IPS-15b (cell line): ENCODE results near the gene ALPI.
"Not testable (repeated sequence)": the region's sequence is repeated elsewhere in the genome, so short reads cannot be mapped to it uniquely, and the experiment has no call there.

Experiments
- H3K27me3 ChIP-seq: one replicate; pipeline ENCODE4 v1.6.1; 2013; ENCODE audit warnings: low read length; ENCODE audit not compliant: control insufficient read depth, insufficient read depth
- H3K36me3 ChIP-seq: one replicate; pipeline ENCODE4 v1.6.1; 2013; ENCODE audit warnings: low read length; ENCODE audit not compliant: control insufficient read depth, insufficient read depth
- H3K4me1 ChIP-seq: one replicate; pipeline ENCODE4 v1.6.1; 2013; ENCODE audit warnings: mild to moderate bottlenecking, low read length; ENCODE audit not compliant: control insufficient read depth, insufficient read depth
- H3K4me3 ChIP-seq: one replicate; pipeline ENCODE4 v1.5.1; 2013; ENCODE audit warnings: low read depth, low read length
- H3K9ac ChIP-seq: one replicate; pipeline ENCODE4 v1.6.1; 2013; ENCODE audit warnings: low read depth, mild to moderate bottlenecking, low read length
- H3K9me3 ChIP-seq: one replicate; pipeline ENCODE4 v1.6.1; 2013; ENCODE audit warnings: mild to moderate bottlenecking, low read length; ENCODE audit not compliant: control insufficient read depth, insufficient read depth

The ALPI gene

GRCh38 chr2:232455426-232456255 is at the start of gene ALPI:
ALPI (plus strand) TSS chr2:232456153; CDS start chr2:232456200, 47 bp downstream.
- H3K9me3 ChIP-seq = no peaks in the 10 kb centered on the region
- no peaks in the 10 kb centered on the region for H3K4me1 ChIP-seq
- H3K9ac ChIP-seq = no peak within 1 kb of the TSS
- no peaks in the 10 kb centered on the region for H3K36me3 ChIP-seq
- H3K4me3 ChIP-seq = no peak within 1 kb of the TSS
- no peaks in the 10 kb centered on the region for H3K27me3 ChIP-seq

DNA sequence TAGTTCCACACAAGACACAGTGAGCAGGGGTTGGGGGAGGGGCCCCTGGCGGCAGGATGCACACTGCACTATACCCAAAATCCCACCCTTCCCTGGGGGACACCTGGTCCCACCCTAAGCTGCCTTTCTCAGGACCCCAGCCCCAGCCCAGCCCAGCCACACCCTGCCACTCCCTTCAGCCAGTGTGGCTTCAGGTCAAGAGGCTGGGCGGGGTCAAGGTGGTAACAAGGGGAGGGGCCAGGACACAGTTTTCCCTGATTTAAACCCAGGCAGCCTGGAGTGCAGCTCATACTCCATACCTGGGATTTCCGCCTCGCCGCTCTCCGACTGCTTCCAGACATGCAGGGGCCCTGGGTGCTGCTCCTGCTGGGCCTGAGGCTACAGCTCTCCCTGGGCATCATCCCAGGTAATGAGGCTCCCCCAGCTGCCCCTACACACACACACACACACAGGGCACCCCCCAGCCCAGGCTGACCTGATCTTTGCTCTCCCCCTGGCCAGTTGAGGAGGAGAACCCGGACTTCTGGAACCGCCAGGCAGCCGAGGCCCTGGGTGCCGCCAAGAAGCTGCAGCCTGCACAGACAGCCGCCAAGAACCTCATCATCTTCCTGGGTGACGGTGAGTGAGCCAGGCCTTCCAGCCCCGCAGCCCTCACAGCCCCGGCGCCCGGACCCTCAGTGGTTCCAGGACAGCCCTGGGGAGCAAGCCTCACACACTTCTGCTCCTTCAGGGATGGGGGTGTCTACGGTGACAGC is 49.2 kb upstream of the ALPI start, which contains the start of gene ALPG:
Gene ALPG, plus strand, starts transcription at position 289 of the 755 bp plus-strand sequence. Its CDS starts 51 bp downstream, at position 340.
- H3K9me3 ChIP-seq = no peaks in the 10 kb centered on the region
- peaks cover 22% of the 10 kb centered on the region for H3K36me3 ChIP-seq
- H3K27me3 ChIP-seq = no peaks in the 10 kb centered on the region
- no peak within 1 kb of the TSS for H3K4me3 ChIP-seq
- no peaks in the 10 kb centered on the region for H3K4me1 ChIP-seq
- H3K9ac ChIP-seq = no peak within 1 kb of the TSS

DNA sequence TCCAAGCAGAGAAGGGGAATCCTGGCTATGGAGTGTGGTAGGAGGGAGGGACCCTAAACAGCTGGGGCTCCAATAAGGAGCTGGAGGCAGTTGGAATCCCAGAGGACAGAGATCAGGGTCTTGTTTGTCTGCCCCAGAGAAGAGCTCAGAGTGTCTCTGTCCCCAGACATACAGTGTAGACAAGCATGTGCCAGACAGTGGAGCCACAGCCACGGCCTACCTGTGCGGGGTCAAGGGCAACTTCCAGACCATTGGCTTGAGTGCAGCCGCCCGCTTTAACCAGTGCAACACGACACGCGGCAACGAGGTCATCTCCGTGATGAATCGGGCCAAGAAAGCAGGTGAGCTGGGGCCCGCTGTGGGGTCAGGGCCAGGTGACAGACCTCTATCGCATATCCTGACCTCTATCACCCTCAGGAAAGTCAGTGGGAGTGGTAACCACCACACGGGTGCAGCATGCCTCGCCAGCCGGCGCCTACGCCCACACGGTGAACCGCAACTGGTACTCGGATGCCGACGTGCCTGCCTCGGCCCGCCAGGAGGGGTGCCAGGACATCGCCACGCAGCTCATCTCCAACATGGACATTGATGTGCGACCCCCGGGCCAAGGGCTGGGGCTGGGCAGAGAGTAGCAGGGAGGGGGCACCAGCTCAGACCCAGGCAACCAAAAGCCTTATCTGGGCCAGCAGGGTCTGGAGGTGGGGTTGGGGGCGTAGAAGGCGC is 48.4 kb upstream of the ALPI start:
- H3K4me3 ChIP-seq, H3K4me1 ChIP-seq, H3K27me3 ChIP-seq: not testable (repeated sequence)

GRCh38 chr2:232408269-232408668 is 47.7 kb upstream of the ALPI start:
- not testable (repeated sequence) for H3K27me3 ChIP-seq, H3K4me3 ChIP-seq, H3K4me1 ChIP-seq, H3K9me3 ChIP-seq, H3K9ac ChIP-seq
- peaks cover 19% of the 10 kb centered on the region for H3K36me3 ChIP-seq

More for the DNA sequence above, 48.4 kb upstream of the ALPI start:
- not testable (repeated sequence) for H3K9me3 ChIP-seq, H3K9ac ChIP-seq
- peaks cover 22% of the 10 kb centered on the region for H3K36me3 ChIP-seq

DNA sequence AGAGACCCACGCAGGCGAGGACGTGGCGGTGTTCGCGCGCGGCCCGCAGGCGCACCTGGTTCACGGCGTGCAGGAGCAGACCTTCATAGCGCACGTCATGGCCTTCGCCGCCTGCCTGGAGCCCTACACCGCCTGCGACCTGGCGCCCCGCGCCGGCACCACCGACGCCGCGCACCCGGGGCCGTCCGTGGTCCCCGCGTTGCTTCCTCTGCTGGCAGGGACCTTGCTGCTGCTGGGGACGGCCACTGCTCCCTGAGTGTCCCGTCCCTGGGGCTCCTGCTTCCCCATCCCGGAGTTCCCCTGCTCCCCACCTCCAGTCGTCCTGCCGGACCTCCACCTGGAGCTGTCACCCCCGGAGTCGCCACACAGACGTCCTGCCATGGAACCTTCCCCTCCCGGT is 46.3 kb upstream of the ALPI start:
- H3K9ac ChIP-seq, H3K4me3 ChIP-seq, H3K27me3 ChIP-seq, H3K9me3 ChIP-seq, H3K4me1 ChIP-seq: not testable (repeated sequence)
- peaks cover 19% of the 10 kb centered on the region for H3K36me3 ChIP-seq

DNA sequence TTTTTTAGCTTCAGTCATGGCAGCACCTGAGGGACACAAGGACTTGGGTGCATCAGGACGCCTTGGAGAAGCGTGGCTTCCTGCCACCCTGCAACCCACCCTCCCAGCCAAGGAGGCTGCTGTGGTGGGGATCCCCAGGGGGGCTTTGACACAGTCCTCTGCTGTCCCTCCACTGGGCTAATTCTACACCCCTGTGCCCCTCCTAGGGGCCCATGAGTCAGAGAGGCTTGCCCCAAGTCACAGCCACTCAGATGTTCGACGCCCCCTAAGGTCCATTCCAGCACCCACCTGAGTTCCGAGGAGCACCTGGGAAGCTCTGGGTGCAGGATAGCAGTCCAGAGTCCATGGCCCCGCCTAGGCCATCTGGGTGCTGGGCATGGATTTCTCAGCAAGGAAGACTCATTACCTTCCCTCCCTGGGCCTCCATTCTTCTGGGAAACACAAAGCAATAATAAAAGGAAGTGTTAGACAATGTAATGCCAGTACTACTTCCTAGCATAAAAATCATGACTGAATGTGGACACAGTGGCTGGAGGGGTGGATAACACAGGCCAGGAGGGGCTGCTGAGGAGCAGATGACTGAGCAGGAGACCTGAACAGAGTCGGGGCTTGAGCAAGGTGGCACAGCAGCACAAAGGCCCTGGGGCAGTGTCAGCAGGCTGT is 45.6 kb upstream of the ALPI start:
- Histone ChIP-seq H3K9ac (no peak overlapping the region), H3K27me3 (no peaks in the 10 kb centered on the region), H3K4me1 (no peaks in the 10 kb centered on the region), H3K36me3 (peaks cover 18% of the 10 kb centered on the region), H3K9me3 (no peaks in the 10 kb centered on the region), H3K4me3 (no peak overlapping the region)

DNA sequence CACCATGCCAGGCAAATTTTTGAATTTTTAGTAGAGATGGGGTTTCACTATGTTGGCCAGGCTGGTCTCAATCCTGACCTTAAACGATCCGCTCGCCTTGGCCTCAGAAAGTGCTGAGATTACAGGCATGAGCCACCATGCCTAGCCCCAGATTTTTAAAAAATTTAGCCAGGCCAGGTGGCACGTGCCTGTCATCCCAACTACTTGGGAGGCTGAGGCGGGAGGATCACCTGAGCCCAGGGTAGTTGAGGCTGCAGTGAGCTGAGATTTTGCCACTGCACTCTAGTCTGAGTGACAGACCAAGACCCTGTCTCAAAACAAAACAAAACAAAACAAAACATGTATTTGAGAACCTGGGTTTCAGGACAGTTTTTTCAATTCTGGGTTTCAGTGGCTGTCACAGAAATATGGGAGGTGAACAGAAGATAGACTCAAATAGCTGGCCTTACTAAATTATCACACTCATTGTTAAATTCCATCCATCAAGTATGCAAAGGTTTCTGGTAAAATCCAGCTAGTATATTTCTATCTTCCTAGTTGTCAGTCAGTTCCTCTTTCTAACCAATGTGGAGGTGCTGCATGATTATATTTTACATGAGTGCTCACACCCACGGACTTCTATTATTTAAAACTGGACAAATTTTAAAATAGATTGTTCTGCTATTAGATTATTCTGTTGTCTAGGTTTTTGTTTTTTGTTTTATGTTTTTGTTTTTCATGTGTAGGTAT is 43.9 kb upstream of the ALPI start:
- Histone ChIP-seq H3K36me3 (peaks cover 32% of the 10 kb centered on the region), H3K4me1 (no peaks in the 10 kb centered on the region), H3K4me3 (no peak overlapping the region), H3K9me3 (no peaks in the 10 kb centered on the region), H3K27me3 (no peaks in the 10 kb centered on the region), H3K9ac (no peak overlapping the region)

DNA sequence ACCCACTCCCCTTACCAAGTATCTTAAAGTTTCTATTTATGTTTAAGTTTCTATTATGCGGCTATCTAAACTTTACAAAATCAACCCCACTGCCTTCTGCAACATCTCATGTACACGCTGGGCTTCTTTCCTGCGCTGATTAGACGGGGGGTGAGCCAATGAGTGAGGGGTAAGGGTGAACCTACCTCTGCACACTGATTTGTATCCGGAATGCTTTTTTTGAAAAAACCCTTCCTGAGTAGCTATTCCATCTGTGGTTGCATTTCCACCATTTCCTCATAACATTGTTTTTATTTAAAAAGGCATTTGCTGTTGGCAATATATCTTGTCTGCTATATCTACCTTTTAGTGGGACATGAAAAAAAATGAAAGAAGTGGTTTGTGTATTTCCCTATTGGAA is 43.0 kb upstream of the ALPI start:
- H3K27me3 ChIP-seq = peaks cover under 1% of the 10 kb centered on the region
- no peaks in the 10 kb centered on the region for H3K9me3 ChIP-seq
- H3K9ac ChIP-seq = no peak overlapping the region
- H3K4me3 ChIP-seq = no peak overlapping the region
- H3K36me3 ChIP-seq = peaks cover 32% of the 10 kb centered on the region
- H3K4me1 ChIP-seq = peaks cover under 1% of the 10 kb centered on the region

GRCh38 chr2:232415138-232415690 is 40.7 kb upstream of the ALPI start:
- peaks cover 50% of the 10 kb centered on the region for H3K36me3 ChIP-seq
- H3K4me3 ChIP-seq = no peak overlapping the region
- peaks cover 9% of the 10 kb centered on the region for H3K27me3 ChIP-seq
- H3K9ac ChIP-seq = no peak overlapping the region
- H3K9me3 ChIP-seq = no peaks in the 10 kb centered on the region
- H3K4me1 ChIP-seq = peaks cover 5% of the 10 kb centered on the region

- Histone ChIP-seq H3K4me1 (peaks cover 5% of the 10 kb centered on the region), H3K4me3 (no peak overlapping the region), H3K9ac (no peak overlapping the region), H3K36me3 (peaks cover 51% of the 10 kb centered on the region), H3K9me3 (no peaks in the 10 kb centered on the region), H3K27me3 (peaks cover 11% of the 10 kb centered on the region)
Measured at GRCh38 chr2:232415736-232416520, 40.0 kb upstream of the ALPI start.
